NB4 (cell line): ENCODE results near the gene CXorf38.

Experiments
- CTCF ChIP-seq: IDR thresholded peaks from one replicate; pipeline ENCODE4 v1.5.1; 2012; ENCODE audit warnings: low read depth, low read length
- POLR2A ChIP-seq: IDR thresholded peaks from 2 replicates; pipeline ENCODE4 v1.6.1; 2011; ENCODE audit warnings: mild to moderate bottlenecking; ENCODE audit not compliant: insufficient read length; ENCODE audit errors: extremely low read depth

GRCh38 chrX:40612511-40612910 lies 34.9 kb downstream of the CXorf38 start:
- TF ChIP-seq CTCF (no peak), POLR2A (no peak)
